ENCODE measurements around the gene FEM1C. TPM values are rescaled to one million over a fixed set of nuclear protein-coding genes. Genes with fewer than 3 reads are reported as not detected.

FEM1C gene
- total RNA-seq, 1 donor from 2014 or later, result 11.1 TPM

GRCh38 chr5:115557667-115558387, 13.3 kb upstream of the FEM1C start:
- no peaks in the 10 kb centered on the region for H3K4me1 ChIP-seq
- H3K27ac ChIP-seq, result no peak overlapping the region
- H3K4me3 ChIP-seq, result no peak overlapping the region
- DNase-seq (ENCODE audit: low spot score in 2 of 2), result no peak
- no peaks in the 10 kb centered on the region for H3K27me3 ChIP-seq
- TF ChIP-seq, protein P1, sequence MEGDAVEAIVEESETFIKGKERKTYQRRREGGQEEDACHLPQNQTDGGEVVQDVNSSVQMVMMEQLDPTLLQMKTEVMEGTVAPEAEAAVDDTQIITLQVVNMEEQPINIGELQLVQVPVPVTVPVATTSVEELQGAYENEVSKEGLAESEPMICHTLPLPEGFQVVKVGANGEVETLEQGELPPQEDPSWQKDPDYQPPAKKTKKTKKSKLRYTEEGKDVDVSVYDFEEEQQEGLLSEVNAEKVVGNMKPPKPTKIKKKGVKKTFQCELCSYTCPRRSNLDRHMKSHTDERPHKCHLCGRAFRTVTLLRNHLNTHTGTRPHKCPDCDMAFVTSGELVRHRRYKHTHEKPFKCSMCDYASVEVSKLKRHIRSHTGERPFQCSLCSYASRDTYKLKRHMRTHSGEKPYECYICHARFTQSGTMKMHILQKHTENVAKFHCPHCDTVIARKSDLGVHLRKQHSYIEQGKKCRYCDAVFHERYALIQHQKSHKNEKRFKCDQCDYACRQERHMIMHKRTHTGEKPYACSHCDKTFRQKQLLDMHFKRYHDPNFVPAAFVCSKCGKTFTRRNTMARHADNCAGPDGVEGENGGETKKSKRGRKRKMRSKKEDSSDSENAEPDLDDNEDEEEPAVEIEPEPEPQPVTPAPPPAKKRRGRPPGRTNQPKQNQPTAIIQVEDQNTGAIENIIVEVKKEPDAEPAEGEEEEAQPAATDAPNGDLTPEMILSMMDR (IDR thresholded peaks at IDR 0.05), result no peak
- H3K36me3 ChIP-seq, result no peaks in the 10 kb centered on the region
- H3K9me3 ChIP-seq, result no peaks in the 10 kb centered on the region
- intact Hi-C loops (cut with DNase I), result no loop called here

DNA sequence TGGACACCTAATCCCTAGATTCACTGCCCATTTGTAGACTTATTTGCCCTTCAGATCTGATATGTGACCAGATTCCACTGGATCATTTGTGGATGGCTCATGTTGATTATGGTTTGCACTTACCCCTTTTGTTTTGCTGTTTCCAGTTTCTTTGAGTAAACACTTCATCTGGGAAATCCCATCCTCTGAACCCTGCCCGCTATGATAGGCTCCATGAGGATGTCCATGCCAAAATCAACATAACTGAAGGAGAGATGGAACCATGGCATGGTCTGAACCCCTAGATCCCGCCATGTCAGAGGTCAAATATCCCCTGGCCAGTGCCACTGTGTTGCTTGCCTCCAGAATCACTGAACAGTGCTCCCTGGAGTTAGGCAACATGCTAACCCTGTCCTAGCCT, 11.7 kb upstream of the FEM1C start:
- H3K4me1 ChIP-seq, result no peaks in the 10 kb centered on the region
- H3K4me3 ChIP-seq, result no peak overlapping the region
- intact Hi-C loops (cut with DNase I), result no loop called here
- TF ChIP-seq, protein P1 (IDR thresholded peaks at IDR 0.05), result no peak
- H3K36me3 ChIP-seq, result no peaks in the 10 kb centered on the region
- H3K27me3 ChIP-seq, result no peaks in the 10 kb centered on the region
- H3K9me3 ChIP-seq, result no peaks in the 10 kb centered on the region
- DNase-seq (ENCODE audit: low spot score in 2 of 2), result no peak
- no peak overlapping the region for H3K27ac ChIP-seq

- no peak for DNase-seq (ENCODE audit: low spot score in 2 of 2)
- Histone ChIP-seq H3K4me3 (no peak overlapping the region), H3K36me3 (no peaks in the 10 kb centered on the region), H3K27me3 (no peaks in the 10 kb centered on the region), H3K9me3 (no peaks in the 10 kb centered on the region), H3K27ac (no peak overlapping the region), H3K4me1 (no peaks in the 10 kb centered on the region)
- TF ChIP-seq, protein P1 (IDR thresholded peaks at IDR 0.05), result no peak
- intact Hi-C loops (cut with DNase I), result no loop called here
Measured at GRCh38 chr5:115555084-115555633, 10.6 kb upstream of the FEM1C start.

- Histone ChIP-seq H3K4me1 (no peaks in the 10 kb centered on the region), H3K27ac (no peak overlapping the region), H3K4me3 (no peak overlapping the region), H3K27me3 (no peaks in the 10 kb centered on the region), H3K36me3 (no peaks in the 10 kb centered on the region), H3K9me3 (no peaks in the 10 kb centered on the region)
- intact Hi-C loops (cut with DNase I), result no loop called here
- DNase-seq (ENCODE audit: low spot score in 2 of 2), result no peak
- TF ChIP-seq, protein P1 (IDR thresholded peaks at IDR 0.05), result no peak
Measured at GRCh38 chr5:115553082-115553481, 8.5 kb upstream of the FEM1C start.

DNA sequence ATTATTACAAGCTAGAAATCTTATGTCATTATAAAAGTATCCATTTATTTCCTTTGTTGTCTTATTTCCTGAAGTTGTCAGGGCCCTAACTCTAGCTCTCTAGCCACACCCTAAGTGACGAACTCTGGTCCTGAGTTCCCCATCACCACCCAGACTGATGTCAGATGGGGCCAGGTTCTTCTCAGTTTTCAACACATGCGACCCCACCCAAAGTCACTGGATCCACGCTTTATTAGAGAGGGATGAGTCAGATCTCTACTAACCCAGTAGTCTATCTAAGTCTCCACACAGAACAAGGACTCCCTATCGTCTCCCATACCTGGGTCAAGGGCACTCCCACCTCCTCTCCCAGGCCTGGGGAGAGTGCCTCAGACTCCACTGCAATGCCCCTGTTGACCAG, 6.8 kb upstream of the FEM1C start:
- H3K4me3 ChIP-seq, result no peak overlapping the region
- DNase-seq (ENCODE audit: low spot score in 2 of 2), result no peak
- no peaks in the 10 kb centered on the region for H3K9me3 ChIP-seq
- H3K36me3 ChIP-seq, result no peaks in the 10 kb centered on the region
- H3K4me1 ChIP-seq, result no peaks in the 10 kb centered on the region
- H3K27me3 ChIP-seq, result no peaks in the 10 kb centered on the region
- TF ChIP-seq, protein P1 (IDR thresholded peaks at IDR 0.05), result no peak
- H3K27ac ChIP-seq, result no peak overlapping the region
- intact Hi-C loops (cut with DNase I), result no loop called here

All from ascending aorta (tissue), 2 donors.